HCT116 (cell line): ENCODE results near the gene ATP2B1. TPM values are rescaled to one million over a fixed set of nuclear protein-coding genes. Genes with fewer than 3 reads are reported as not detected.

ENCODE experiments used
- ATAC-seq: fragments of 200-7000 bp; cut with Tn5 transposase; 2 replicates; pipeline ENCODE4 v1.9.1; 2020; ENCODE audit warnings: mild to moderate bottlenecking, moderate library complexity
- BruUV-seq: library from RNA; stranded (reverse); fragments of 400-500 nt; replicated peaks from 2 replicates; lab custom pipeline; 2021; lab: Mats Ljungman, UMichigan
- CTCF ChIA-PET: fragments of 300-600 bp; sonication (Branson Sonifier 250); formaldehyde crosslinking; loops from one replicate; lab custom pipeline; 2021; ENCODE audit warnings: antibody characterized with exemption; lab: Charles Lee
- POLR2A ChIA-PET: fragments of 300-600, 350-600 bp; sonication (Branson Sonifier 250); formaldehyde crosslinking; loops from one replicate; lab custom pipeline; 2021; ENCODE audit warnings: antibody characterized with exemption; lab: Charles Lee
- RAD21 ChIA-PET, 2 experiments: fragments of 300-600 bp; sonication (Branson Sonifier 250); formaldehyde crosslinking; loops; one replicate each; lab custom pipeline; 2023; ENCODE audit warnings: low total read pairs in 2 of 2; ENCODE audit not compliant: uncharacterized antibody in 2 of 2, unreplicated experiment in 2 of 2, low non-redundant PET in 1 of 2; lab: Charles Lee
- DNase-seq: peaks from one replicate; pipeline ENCODE4 v3.0.0-alpha.2; 2010; ENCODE audit warnings: low read depth, low spot score
- H2AFZ ChIP-seq: fragments of 200-600 bp; shearing (Covaris generic), sonication (generic); 2 replicates; pipeline ENCODE4 v1.6.1; 2017; ENCODE audit warnings: low read depth, mixed run types, mixed read lengths, antibody characterized with exemption, low read length; ENCODE audit not compliant: poor library complexity, severe bottlenecking
- H3K27ac ChIP-seq: 2 replicates; pipeline ENCODE4 v1.5.1; 2012; ENCODE audit warnings: low read depth, low read length
- H3K27me3 ChIP-seq: fragments of 200-600 bp; sonication (generic); 2 replicates; pipeline ENCODE4 v1.6.1; 2016; ENCODE audit warnings: mixed run types, low read length, mixed read lengths; ENCODE audit not compliant: insufficient read depth
- H3K36me3 ChIP-seq, 2 experiments: fragments of 200-500 bp in 1 of 2; fragments of 200-600 bp in 1 of 2; sonication (Bioruptor generic) in 1 of 2; sonication (generic) in 1 of 2; 2 replicates each; pipeline versions ENCODE4 v1.5.1 to v1.6.1; 2014 to 2016; ENCODE audit warnings: low read length in 2 of 2, inconsistent platforms in 1 of 2, mixed read lengths in 1 of 2, mixed run types in 1 of 2; ENCODE audit not compliant: insufficient read depth in 2 of 2, control insufficient read depth in 1 of 2
- H3K4me1 ChIP-seq, 2 experiments: fragments of 200-600 bp in 1 of 2; sonication (generic) in 1 of 2; 2 replicates each; pipeline versions ENCODE4 v1.5.1 to v1.6.1; 2012 to 2017; ENCODE audit warnings: low read length in 2 of 2, inconsistent platforms in 1 of 2, mild to moderate bottlenecking in 1 of 2, mixed read lengths in 1 of 2, mixed run types in 1 of 2, moderate library complexity in 1 of 2; ENCODE audit not compliant: insufficient read depth in 2 of 2, control insufficient read depth in 1 of 2
- H3K4me2 ChIP-seq: fragments of 200-600 bp; sonication (generic); 2 replicates; pipeline ENCODE4 v1.6.1; 2017; ENCODE audit warnings: mixed run types, low read length, mixed read lengths
- H3K4me3 ChIP-seq, 2 experiments: fragments of 200-600 bp in 1 of 2; sonication (generic) in 1 of 2; replicated peaks in 1 of 2; 2 replicates each; pipeline ENCODE4 v1.5.1; 2011 to 2016; ENCODE audit warnings: low read length in 2 of 2, control low read depth in 1 of 2, low read depth in 1 of 2, mild to moderate bottlenecking in 1 of 2, mixed read lengths in 1 of 2, mixed run types in 1 of 2
- H3K79me2 ChIP-seq: fragments of 200-600 bp; sonication (generic); 2 replicates; pipeline ENCODE4 v1.6.1; 2017; ENCODE audit warnings: mild to moderate bottlenecking, mixed run types, low read length, moderate library complexity, mixed read lengths; ENCODE audit not compliant: insufficient read depth
- H3K9ac ChIP-seq: fragments of 200-600 bp; sonication (generic); 2 replicates; pipeline ENCODE4 v1.6.1; 2016; ENCODE audit warnings: low read length, mixed read lengths
- H3K9me2 ChIP-seq: fragments of 200-600 bp; sonication (generic), shearing (Covaris generic); 2 replicates; pipeline ENCODE4 v1.6.1; 2017; ENCODE audit warnings: mixed run types, mild to moderate bottlenecking, moderate library complexity; ENCODE audit not compliant: insufficient read depth
- H3K9me3 ChIP-seq, 2 experiments: fragments of 200-500 bp in 1 of 2; fragments of 200-600 bp in 1 of 2; sonication (Bioruptor generic) in 1 of 2; sonication (generic) in 1 of 2; 2 replicates each; pipeline ENCODE4 v1.6.1; 2014 to 2017; ENCODE audit warnings: low read length in 2 of 2, mixed read lengths in 2 of 2, inconsistent platforms in 1 of 2, low read depth in 1 of 2, mild to moderate bottlenecking in 1 of 2, mixed run types in 1 of 2, moderate library complexity in 1 of 2; ENCODE audit not compliant: control insufficient read depth in 1 of 2, insufficient read depth in 1 of 2
- H4K20me1 ChIP-seq: fragments of 200-600 bp; sonication (generic), shearing (Covaris generic); 2 replicates; pipeline ENCODE4 v1.6.1; 2017; ENCODE audit warnings: mixed run types, mild to moderate bottlenecking, moderate library complexity; ENCODE audit not compliant: insufficient read depth
- CEBPB ChIP-seq: IDR thresholded peaks from 2 replicates; pipeline ENCODE4 v1.6.1; 2012; ENCODE audit warnings: low read depth
- EGR1 ChIP-seq: IDR thresholded peaks from 2 replicates; pipeline ENCODE4 v1.6.1; 2012; ENCODE audit warnings: low read depth
- EZH2 ChIP-seq: fragments of 200-600 bp; sonication (generic); IDR thresholded peaks from 2 replicates; pipeline ENCODE4 v1.6.1; 2017; ENCODE audit warnings: antibody characterized with exemption, mixed run types
- FOSL1 ChIP-seq: IDR thresholded peaks from 2 replicates; pipeline ENCODE4 v1.6.1; 2012; ENCODE audit warnings: low read depth
- JUND ChIP-seq: IDR thresholded peaks from 2 replicates; pipeline ENCODE4 v1.6.1; 2012
- POLR2A ChIP-seq: IDR thresholded peaks from 2 replicates; pipeline ENCODE4 v1.7.0; 2011; ENCODE audit warnings: borderline replicate concordance; ENCODE audit not compliant: insufficient read depth, insufficient read length; ENCODE audit errors: extremely low read depth
- POLR2AphosphoS5 ChIP-seq: IDR thresholded peaks from 2 replicates; pipeline ENCODE4 v1.6.1; 2011; ENCODE audit warnings: mild to moderate bottlenecking, low read depth, low read length, moderate library complexity
- SIN3A ChIP-seq: IDR thresholded peaks from 2 replicates; pipeline ENCODE4 v1.6.1; 2012; ENCODE audit warnings: low read depth
- SP1 ChIP-seq: IDR thresholded peaks from 2 replicates; pipeline ENCODE4 v1.6.1; 2012; ENCODE audit warnings: low read depth
- YY1 ChIP-seq: IDR thresholded peaks from 2 replicates; pipeline ENCODE4 v1.6.1; 2011; ENCODE audit warnings: low read length, low read depth, moderate library complexity, mild to moderate bottlenecking; ENCODE audit not compliant: insufficient replicate concordance; ENCODE audit errors: extremely low read depth
- ZNF274 ChIP-seq: fragments of 200-500 bp; sonication (Bioruptor generic); IDR thresholded peaks from 2 replicates; pipeline ENCODE4 v1.6.1; 2014; ENCODE audit warnings: mild to moderate bottlenecking, low read depth, low read length, inconsistent platforms
- intact Hi-C: fragments of 100-400 bp; cut with micrococcal nuclease; formaldehyde crosslinking; loops from 2 replicates; pipeline ENCODE4 v1.10.0; 2022
- total RNA-seq: library from RNA; stranded (reverse); gene quantifications from one replicate; pipeline ENCODE4 v1.2.1, GENCODE V29; 2021; ENCODE audit not compliant: unreplicated experiment
- TF ChIP-seq, protein P1 (sequence below), 3 experiments: fragments of 200-600 bp in 1 of 3; sonication (generic) in 1 of 3; IDR thresholded peaks in 2 of 3; conservative IDR thresholded peaks in 1 of 3; 2 replicates each; pipeline ENCODE4 v1.5.1; 2012 to 2017; ENCODE audit warnings: low read depth in 2 of 3, low read length in 2 of 3, antibody characterized with exemption in 1 of 3, borderline replicate concordance in 1 of 3, control low read depth in 1 of 3, mild to moderate bottlenecking in 1 of 3, mixed read lengths in 1 of 3, mixed run types in 1 of 3, moderate library complexity in 1 of 3; ENCODE audit not compliant: insufficient read depth in 1 of 3
- TF ChIP-seq, protein P2 (sequence below): IDR thresholded peaks from 2 replicates; pipeline ENCODE4 v1.6.1; 2012
- TF ChIP-seq, protein P3 (sequence below): IDR thresholded peaks from 2 replicates; pipeline ENCODE4 v1.6.1; 2011; ENCODE audit warnings: mild to moderate bottlenecking, low read length, moderate library complexity; ENCODE audit not compliant: insufficient replicate concordance; ENCODE audit errors: extremely low read depth
- TF ChIP-seq, protein P4 (sequence below): IDR thresholded peaks from 2 replicates; pipeline ENCODE4 v1.6.1; 2012; ENCODE audit warnings: low read depth

Gene ATP2B1
- total RNA-seq, 1 experiment from 2014 or later = 62.4 TPM

DNA sequence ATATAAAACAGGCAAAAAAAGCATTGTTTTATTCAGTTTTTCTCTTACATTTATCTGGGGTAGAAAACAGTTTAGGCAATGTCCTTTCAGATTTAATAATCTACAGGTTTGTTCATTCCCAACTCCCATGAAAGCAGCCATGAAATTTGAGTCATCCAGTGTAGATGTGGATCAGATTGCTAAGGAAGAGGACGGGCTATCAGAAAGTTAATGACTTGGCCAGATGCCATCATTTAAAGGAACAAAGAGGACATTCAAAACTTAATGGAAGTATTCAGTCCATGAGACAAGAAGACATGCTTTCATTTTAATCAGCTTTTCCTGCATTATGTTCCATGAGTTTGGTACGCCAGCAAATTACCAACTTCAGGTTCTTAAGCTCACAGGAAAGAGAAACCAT is 151.7 kb downstream of the ATP2B1 start (continued):
- no peak for TF ChIP-seq FOSL1
- TF ChIP-seq SP1 = no peak
- TF ChIP-seq, protein P1, sequence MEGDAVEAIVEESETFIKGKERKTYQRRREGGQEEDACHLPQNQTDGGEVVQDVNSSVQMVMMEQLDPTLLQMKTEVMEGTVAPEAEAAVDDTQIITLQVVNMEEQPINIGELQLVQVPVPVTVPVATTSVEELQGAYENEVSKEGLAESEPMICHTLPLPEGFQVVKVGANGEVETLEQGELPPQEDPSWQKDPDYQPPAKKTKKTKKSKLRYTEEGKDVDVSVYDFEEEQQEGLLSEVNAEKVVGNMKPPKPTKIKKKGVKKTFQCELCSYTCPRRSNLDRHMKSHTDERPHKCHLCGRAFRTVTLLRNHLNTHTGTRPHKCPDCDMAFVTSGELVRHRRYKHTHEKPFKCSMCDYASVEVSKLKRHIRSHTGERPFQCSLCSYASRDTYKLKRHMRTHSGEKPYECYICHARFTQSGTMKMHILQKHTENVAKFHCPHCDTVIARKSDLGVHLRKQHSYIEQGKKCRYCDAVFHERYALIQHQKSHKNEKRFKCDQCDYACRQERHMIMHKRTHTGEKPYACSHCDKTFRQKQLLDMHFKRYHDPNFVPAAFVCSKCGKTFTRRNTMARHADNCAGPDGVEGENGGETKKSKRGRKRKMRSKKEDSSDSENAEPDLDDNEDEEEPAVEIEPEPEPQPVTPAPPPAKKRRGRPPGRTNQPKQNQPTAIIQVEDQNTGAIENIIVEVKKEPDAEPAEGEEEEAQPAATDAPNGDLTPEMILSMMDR (IDR thresholded peaks at IDR 0.05 in 2 of 3, conservative IDR thresholded peaks at IDR 0.05 in 1 of 3; ENCODE audit: borderline replicate concordance in 1 of 3, insufficient read depth in 1 of 3, low read depth in 2 of 3, low read length in 2 of 3) = no peak
- no peak for TF ChIP-seq SIN3A

DNA sequence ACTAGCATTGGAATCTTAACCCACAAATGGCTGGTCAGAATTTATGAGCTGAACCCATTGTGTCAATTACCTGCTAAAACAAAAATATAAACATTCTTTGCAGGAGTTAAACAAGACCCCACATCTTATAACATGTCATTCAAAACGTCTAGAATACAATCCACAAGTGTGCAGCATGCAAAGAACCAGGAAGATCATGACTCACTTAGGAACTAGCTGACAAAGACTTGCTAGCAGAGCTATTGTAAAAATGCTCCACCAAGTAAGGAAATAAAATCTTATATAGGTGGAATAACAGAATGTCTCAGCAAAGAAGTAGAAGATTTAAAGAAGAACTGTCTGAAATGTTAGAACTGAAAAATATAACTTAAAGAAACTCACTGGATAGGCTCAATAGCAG is 156.3 kb downstream of the ATP2B1 start:
- H3K9me3 ChIP-seq = no peaks in the 10 kb centered on the region
- no peaks in the 10 kb centered on the region for H3K9me2 ChIP-seq
- H3K27ac ChIP-seq = no peak overlapping the region
- ATAC-seq (no peak), DNase-seq (no peak)
- no peak overlapping the region for H3K9ac ChIP-seq
- no peaks in the 10 kb centered on the region for H4K20me1 ChIP-seq
- RAD21 ChIA-PET = no interaction called here
- no peak overlapping the region for H3K4me3 ChIP-seq
- H3K4me2 ChIP-seq = no peak overlapping the region
- no TSS peak for BruUV-seq
- intact Hi-C loops = no loop called here
- POLR2A ChIA-PET = no interaction called here
- no peaks in the 10 kb centered on the region for H3K79me2 ChIP-seq
- no peak overlapping the region for H2AFZ ChIP-seq
- H3K36me3 ChIP-seq = no peaks in the 10 kb centered on the region
- CTCF ChIA-PET = interaction anchor here (1.8 kb wide), 1 partner anchor 9 kb away, joined by 6 read pairs; no protein-coding TSS in a partner anchor
- no peaks in the 10 kb centered on the region for H3K27me3 ChIP-seq
- peaks cover 5 to 15% of the 10 kb centered on the region in 2 experiments; a peak in 3 of 4 replicates for H3K4me1 ChIP-seq
- TF ChIP-seq, protein P2, sequence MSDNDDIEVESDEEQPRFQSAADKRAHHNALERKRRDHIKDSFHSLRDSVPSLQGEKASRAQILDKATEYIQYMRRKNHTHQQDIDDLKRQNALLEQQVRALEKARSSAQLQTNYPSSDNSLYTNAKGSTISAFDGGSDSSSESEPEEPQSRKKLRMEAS = no peak
- TF ChIP-seq, protein P3, sequence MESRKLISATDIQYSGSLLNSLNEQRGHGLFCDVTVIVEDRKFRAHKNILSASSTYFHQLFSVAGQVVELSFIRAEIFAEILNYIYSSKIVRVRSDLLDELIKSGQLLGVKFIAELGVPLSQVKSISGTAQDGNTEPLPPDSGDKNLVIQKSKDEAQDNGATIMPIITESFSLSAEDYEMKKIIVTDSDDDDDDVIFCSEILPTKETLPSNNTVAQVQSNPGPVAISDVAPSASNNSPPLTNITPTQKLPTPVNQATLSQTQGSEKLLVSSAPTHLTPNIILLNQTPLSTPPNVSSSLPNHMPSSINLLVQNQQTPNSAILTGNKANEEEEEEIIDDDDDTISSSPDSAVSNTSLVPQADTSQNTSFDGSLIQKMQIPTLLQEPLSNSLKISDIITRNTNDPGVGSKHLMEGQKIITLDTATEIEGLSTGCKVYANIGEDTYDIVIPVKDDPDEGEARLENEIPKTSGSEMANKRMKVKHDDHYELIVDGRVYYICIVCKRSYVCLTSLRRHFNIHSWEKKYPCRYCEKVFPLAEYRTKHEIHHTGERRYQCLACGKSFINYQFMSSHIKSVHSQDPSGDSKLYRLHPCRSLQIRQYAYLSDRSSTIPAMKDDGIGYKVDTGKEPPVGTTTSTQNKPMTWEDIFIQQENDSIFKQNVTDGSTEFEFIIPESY = no peak
- no peak for TF ChIP-seq EZH2
- no peak for TF ChIP-seq YY1
- TF ChIP-seq, protein P4, sequence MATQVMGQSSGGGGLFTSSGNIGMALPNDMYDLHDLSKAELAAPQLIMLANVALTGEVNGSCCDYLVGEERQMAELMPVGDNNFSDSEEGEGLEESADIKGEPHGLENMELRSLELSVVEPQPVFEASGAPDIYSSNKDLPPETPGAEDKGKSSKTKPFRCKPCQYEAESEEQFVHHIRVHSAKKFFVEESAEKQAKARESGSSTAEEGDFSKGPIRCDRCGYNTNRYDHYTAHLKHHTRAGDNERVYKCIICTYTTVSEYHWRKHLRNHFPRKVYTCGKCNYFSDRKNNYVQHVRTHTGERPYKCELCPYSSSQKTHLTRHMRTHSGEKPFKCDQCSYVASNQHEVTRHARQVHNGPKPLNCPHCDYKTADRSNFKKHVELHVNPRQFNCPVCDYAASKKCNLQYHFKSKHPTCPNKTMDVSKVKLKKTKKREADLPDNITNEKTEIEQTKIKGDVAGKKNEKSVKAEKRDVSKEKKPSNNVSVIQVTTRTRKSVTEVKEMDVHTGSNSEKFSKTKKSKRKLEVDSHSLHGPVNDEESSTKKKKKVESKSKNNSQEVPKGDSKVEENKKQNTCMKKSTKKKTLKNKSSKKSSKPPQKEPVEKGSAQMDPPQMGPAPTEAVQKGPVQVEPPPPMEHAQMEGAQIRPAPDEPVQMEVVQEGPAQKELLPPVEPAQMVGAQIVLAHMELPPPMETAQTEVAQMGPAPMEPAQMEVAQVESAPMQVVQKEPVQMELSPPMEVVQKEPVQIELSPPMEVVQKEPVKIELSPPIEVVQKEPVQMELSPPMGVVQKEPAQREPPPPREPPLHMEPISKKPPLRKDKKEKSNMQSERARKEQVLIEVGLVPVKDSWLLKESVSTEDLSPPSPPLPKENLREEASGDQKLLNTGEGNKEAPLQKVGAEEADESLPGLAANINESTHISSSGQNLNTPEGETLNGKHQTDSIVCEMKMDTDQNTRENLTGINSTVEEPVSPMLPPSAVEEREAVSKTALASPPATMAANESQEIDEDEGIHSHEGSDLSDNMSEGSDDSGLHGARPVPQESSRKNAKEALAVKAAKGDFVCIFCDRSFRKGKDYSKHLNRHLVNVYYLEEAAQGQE = no peak
- no peak for TF ChIP-seq POLR2A
- no peak for TF ChIP-seq POLR2AphosphoS5
- TF ChIP-seq SP1 = no peak
- TF ChIP-seq CEBPB = no peak
- no peak for TF ChIP-seq JUND
- TF ChIP-seq EGR1 = no peak
- TF ChIP-seq, protein P1 (IDR thresholded peaks at IDR 0.05 in 2 of 3, conservative IDR thresholded peaks at IDR 0.05 in 1 of 3; ENCODE audit: borderline replicate concordance in 1 of 3, insufficient read depth in 1 of 3, low read depth in 2 of 3, low read length in 2 of 3) = no peak
- TF ChIP-seq FOSL1 = no peak
- no peak for TF ChIP-seq ZNF274
